Erythroblast (primary cell): ENCODE results near the gene CFAP20.

ENCODE experiments used
- DNase-seq, 2 experiments: peaks; one replicate each; lab custom pipeline; 2025; lab: John Stamatoyannopoulos, UW
- GATA1 ChIP-seq: IDR thresholded peaks from 2 replicates; pipeline ENCODE4 v1.6.1; 2011; ENCODE audit warnings: low read depth, mild to moderate bottlenecking, control low read depth, low read length, moderate library complexity
- POLR2A ChIP-seq: IDR thresholded peaks from 2 replicates; pipeline ENCODE4 v1.6.1; 2011; ENCODE audit warnings: mild to moderate bottlenecking, low read length

Gene CFAP20

DNA sequence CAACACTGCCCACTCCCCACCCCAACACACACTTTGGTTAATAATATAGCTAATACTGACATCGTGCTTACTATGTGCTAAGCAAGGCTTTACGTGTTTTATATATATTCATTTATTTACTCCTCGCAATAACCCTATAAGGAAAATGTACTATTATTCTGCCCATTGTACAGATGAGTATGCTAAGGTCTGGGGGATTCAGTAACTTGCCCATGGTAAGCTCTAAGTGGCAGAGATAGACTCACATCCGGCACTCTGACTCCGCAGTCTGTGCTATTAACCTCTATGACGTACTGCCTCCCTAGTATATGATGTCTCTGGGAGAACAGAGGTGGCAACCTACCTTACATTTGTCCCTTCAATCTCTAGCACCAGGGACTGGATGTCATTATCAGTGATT lies 12.7 kb downstream of the CFAP20 start:
- no peak for DNase-seq
- TF ChIP-seq POLR2A (no peak), GATA1 (no peak)

DNA sequence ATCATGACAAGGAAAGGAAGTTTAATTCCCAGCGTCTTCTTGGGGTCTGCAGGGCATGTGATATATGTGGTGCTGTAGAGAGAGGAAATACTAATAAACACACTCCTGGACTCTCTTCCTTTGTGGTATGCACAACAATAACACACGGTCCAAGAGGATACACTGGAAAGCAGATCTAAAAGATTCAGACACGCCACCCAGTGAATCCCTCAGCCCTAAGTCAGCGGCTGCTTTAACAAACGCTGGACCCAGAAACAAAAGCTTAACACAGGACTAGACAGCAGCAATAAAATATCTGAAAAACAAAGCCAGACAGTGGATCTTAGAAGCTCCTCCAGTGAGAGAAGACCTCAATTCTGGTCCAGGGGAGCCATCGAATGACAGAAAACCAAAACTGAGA lies 13.1 kb downstream of the CFAP20 start:
- TF ChIP-seq GATA1 (no peak), POLR2A (no peak)
- DNase-seq: no peak

DNA sequence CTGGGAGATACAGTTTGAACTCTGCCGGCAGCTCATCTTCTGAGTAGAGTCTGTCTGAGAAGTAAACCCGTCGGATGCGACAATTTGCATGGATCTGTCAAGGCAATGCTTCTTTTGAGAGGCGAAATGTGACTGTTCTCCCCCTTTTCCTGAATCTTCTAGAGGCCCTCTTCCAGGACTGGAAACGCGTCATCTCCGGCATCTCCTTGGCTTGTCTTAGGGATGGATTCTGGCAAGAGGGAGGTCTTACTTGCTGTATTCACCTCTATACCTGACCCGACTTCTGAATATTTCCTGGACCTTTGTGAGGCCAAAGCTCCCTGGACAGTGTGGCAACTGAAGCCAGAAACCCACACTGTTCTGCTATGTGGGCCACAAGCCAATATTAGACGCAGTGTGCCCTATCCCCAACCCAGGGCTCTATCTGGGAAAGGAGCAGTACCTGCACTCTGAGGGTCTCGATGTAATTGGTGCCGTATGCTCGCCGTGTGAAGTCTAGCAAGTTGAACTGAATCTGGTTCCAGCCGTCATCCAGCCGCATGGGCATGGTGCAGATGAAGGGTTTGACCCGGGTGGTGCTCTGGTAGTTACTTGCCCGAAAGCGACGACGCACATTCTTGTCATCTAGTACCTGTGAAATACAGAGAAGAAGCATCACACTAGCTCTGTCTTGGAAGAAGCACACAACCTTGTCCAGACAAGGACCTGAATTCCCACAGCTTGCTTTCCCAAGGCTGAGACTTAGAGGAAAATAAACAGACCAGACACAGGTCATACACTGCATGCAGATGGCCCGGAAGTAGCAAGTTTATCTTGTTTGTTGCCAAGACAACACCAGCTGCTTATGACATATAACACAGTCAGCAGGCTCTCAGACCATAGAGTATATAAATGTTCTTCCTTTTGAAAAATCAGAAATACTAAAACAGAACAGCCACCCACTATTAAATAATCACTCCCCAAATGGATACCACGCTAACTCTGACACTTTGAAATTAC lies 14.1 kb downstream of the CFAP20 start:
- no peak for DNase-seq
- TF ChIP-seq POLR2A (no peak), GATA1 (no peak)

DNA sequence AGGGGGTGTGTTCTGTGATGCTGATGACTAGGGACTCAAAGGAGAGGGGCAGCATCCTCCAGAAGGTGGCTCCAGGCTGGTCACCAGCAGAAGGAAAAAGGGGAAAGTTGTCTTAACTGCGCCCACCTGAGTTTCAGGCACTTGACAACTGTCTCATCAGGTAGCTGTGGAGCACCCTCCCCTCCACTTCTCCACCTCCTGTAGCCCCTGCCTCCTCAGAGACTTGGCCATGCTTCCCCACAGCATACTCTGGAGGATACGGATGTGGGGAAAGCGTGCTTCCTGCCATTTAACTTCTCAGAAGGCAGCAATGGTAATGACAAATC lies 17.9 kb downstream of the CFAP20 start:
- no peak for TF ChIP-seq POLR2A
- TF ChIP-seq GATA1: no peak
- no peak for DNase-seq

DNA sequence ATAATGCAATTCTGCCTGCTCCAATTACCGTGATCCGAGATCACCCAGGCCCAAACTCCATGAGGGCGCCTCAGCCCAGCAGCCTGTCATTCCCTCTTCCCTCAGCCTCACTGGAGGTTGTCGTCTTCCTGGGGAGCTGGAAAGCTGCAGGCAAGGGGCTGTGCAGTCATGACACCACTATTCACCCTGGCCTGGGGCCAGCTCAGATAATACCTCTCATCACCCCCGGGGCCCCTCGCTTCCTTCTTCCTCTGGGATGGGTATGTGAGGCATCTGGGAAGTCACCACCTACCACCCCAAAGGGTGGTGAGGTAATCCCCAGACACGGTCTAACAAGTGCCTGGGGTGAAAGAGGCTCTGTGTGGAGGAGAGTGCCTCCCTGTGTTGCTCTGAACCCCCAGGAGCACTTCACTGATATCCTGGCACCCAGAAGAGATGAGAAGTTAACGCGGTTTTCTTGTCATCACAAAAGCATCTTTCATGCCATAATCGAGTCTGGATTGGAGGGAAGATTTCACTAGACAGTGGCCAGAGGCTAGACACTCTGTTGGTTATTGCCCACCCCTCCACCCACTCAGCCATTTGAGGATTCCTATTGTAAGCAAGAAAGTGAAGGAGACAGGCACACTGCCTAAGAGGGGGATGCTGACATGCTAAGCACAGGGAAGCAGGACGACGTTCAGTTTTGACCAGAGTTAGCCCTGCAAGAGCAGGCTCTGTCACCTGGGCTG lies 18.4 kb downstream of the CFAP20 start:
- TF ChIP-seq GATA1: no peak
- no peak for TF ChIP-seq POLR2A
- DNase-seq: no peak

DNA sequence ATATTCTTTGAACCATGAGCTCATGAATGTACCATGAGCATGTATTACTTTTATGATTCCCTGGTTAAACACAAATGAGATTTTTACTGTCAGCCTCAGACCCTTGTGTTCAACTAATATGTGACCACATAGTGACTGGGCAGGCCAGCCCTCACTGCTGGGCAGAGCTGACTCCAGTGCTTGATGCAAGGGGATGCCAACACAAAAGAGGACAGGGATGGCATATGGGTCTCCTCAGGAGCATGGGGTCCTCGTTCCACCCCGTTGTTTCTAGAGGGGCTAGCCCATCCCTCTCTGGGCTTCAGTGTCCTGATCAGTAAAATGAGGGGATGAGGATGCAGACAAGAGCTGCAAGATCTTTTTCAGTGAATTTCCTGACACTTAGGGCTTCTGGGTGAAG lies 19.3 kb downstream of the CFAP20 start:
- no peak for DNase-seq
- TF ChIP-seq POLR2A (no peak), GATA1 (no peak)

DNA sequence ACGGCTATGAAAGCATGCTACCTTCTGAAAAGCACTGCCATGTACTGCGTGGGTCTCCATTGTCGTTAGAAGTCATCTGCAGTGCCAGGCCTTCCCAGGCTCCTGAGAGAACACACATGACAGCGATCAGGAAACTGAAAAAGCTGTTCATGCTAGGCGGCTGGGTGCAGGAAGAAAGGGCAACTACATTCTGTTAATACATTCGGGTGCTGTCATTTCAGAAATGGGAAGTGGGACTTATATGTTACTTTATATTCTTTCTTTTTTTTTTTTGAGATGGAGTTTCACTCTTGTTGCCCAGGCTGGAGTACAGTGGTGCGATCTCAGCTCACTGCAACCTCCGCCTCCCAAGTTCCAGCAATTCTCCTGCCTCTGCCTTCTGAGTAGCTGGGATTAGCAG lies 19.9 kb downstream of the CFAP20 start:
- no peak for TF ChIP-seq GATA1
- TF ChIP-seq POLR2A: no peak
- no peak for DNase-seq

DNA sequence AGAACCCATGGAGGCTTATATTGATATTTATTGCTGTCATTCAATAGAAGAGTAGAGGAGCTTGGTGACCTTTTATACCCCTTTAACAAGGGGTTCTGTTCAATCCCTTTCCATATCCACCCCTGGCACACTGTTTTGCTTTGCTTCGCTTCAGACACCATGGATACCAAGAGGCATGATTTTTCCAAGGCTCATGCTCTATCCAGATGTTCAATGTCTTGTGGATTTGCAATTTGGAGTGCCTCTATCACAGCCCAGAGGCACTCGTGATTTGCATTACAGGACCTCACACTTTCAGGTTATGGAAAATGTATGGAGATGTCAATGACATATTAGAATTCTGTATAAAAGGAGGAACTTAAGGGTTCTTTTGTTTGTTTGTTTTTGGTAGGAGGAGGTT lies 21.5 kb downstream of the CFAP20 start:
- no peak for TF ChIP-seq POLR2A
- TF ChIP-seq GATA1: no peak
- no peak for DNase-seq

DNA sequence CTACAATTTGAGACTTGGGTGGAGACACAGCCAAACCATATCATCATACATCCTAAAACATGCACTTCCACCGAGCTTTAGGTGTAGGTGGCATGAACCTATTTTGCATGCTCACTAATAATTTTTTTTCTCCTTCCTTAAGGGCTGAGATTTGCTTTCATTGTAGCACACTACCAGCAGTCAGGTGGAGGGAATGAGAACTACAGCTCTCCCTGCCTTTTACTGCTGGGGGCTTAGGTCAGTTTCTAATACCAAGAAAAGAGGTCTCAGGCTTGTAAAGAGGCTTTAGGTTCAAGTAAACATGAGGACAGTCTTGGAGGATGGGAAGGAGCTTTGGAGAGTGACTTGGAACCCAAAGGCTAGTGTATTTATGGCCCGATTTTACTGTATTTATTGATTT lies 22.0 kb downstream of the CFAP20 start:
- no peak for DNase-seq
- TF ChIP-seq GATA1: no peak
- no peak for TF ChIP-seq POLR2A

DNA sequence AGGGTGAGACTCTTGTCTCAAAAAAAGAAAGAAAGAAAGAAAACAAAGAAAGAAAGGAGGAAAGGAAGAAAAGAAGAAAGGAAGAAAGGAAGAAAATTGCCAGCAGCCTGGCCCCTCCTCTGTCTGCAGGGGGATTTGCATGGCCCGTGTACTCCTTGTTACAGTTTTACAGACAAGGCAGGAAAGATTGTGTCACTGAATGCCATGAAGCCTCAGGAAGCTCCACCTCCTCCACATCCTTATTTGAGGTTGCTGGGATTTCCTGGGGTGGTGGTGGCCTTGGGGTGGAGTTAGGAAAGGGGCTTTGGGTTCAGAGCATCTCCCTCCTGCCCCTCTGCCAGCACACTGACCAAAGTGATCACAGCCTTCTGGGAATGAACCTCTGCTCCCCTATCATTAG lies 23.6 kb downstream of the CFAP20 start:
- no peak for TF ChIP-seq GATA1
- no peak for TF ChIP-seq POLR2A
- DNase-seq: no peak

DNA sequence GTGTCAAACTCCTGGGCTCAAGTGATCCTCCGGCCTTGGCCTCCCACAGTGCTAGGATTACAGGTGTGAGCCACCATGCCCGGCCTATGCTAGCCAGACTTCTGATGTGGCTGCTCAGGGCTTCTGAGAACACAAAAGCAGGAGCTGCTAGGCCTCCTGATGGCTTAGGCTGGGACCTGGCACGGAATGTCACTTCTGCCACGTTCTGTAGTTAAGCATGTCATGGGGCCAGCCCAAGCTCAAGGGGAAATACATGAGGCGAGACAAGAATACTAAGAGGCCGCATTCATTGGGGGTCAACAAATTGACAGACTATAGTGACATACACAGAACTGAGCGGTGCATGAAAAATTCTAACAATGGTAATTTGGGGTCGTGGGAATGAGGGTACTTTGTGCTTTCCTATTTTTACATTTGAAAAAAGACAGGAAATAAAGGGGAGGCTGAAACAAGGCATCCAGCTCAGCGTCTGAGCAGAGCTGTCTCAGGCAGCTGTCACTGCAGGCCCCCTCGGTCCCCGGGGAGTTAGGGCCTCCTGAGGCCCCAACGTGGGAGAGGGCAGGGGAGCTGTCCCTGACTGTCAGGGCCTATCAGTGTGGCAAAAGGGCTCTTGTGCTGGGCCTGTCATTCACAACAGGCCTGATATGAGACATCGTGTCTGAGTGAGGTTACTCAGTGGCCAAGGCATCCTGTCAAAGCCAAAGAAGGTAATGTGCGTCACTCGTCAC lies 26.4 kb downstream of the CFAP20 start:
- TF ChIP-seq POLR2A (no peak), GATA1 (no peak)
- DNase-seq: no peak

DNA sequence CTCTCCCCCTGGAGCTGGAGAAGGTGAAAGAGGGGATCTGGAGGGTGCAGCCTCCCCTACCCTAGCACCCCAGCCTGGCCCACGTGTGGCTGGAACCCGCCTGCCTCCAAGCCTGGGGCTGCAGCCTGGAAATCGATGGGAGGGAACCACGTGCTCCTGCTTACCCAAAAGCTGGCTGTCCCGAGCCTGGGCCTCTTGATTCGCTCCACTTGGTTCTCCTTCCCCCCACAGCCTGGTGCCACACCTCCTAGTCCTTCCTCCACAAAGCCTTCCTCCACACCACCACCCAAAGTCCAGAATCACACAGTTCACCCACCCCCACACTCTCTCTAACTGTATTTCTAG lies 29.3 kb downstream of the CFAP20 start:
- TF ChIP-seq POLR2A (no peak), GATA1 (no peak)
- DNase-seq: no peak

DNA sequence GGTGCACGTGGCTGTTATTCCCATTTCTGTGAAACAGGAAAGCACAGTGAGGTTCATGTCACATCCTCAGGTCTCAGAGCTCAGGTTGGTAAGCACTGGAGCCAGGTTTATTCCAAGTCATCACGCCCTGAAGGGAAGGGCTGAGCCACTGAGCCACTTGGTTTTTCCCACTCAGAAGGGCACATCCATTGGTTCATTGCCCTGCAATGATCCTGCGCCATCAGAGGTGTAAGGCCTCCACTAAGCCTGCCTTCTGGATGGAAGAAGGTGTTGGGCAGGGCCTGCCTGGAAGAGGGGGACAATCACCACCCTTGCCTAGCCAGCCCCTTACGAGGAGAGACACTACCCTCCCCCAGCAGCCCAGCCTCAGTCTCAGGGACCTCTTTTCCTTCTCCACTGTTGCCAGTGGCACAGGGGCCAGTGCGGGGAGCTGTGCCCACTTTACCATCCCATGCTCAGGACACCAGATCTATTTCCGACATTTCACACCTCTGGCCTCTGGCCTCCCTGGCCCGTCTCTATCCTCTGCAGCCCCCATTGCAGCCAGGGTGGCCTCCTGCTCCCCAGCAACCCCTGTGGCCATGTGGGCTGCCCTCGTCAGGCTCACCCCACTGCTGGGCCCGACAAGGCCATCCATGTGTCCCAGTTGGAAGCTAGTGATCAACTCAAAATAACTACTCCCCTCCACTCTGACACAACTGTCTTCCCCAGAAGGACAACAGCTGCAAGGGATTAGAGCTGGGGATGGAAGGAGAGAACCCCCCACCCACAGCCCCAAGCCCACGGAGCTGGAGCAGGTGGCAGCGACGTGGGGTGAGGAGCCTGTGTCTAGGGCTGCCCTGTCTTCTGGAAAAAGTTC lies 29.9 kb downstream of the CFAP20 start:
- no peak for TF ChIP-seq POLR2A
- TF ChIP-seq GATA1: no peak

More for the DNA sequence above, 29.9 kb downstream of the CFAP20 start:
- no peak for DNase-seq
